ENCODE data around the gene F2R.
"Not testable (repeated sequence)": the region's sequence is repeated elsewhere in the genome, so short reads cannot be mapped to it uniquely, and the experiment has no call there.

F2R gene

DNA sequence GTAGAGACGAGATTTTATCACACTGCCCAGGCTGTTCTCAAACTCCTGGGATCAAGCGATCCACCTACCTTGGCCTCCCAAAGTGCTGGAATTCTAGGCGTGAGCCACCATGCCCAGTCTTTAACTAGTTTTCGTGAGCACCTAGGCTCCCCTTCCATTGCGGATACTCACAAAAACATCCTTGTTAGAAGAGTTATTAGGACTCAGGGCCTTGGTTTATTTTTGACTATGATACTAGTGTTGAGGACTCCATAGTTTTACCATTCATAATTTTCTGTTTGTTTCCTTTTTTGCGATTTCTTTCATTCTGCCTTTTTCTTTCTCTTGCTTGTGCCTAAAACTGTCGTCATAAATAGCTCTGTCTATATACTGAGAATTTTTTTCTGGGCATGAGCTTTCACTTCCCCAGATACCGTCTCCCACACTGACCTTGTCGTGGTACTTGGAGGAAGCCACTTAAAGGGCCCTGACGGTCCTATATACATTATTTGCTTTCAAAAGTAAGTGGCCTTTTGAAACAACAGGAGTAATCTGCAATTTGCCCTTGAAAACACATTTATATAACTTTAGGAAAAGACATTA is 5.2 kb downstream of the F2R start:
- DNase-seq = no peak

DNA sequence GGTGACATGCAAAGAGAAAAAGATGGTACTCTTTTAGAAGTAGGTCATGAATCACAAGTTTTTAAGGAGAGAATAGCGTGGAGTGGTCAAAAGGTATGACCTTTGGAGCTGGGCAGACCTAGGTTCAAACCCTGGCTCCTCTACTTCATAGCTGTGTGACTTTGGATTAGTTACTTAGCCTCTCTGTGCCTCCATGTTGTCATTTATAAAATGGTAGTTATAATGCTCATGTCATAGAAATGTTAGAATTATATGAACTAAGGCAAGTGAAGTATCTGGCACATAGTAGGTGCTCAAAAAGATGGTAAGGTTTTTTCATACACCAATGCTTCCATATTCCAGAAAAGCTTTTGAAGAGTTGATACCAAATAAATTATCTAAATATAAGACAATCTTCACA is 7.3 kb downstream of the F2R start:
- no peak for DNase-seq

- DNase-seq = no peak
Observed at GRCh38 chr5:76723906-76724305, 8.0 kb downstream of the F2R start.

DNA sequence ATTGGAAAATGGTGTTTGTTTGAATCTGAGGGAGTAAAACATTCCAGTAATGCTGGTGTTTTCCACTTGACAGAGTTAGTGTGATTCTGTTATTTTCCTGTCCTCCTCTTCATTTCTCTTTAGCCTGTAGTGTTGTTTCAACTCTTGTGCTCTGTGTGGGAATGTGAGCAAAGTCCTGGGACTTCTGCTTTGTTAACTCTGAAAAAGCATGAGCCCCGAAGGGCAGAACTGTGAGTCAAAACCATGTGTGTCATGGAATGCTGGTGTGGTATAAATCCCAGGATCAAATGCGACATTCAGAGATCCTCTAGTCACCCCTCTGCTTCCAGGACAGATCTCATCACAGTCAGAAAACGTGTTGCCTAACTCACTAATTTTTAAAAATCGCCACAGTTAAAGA is 8.9 kb downstream of the F2R start:
- DNase-seq = no peak

- DNase-seq = no peak
Observed at GRCh38 chr5:76728965-76729364, 13.0 kb downstream of the F2R start.

DNA sequence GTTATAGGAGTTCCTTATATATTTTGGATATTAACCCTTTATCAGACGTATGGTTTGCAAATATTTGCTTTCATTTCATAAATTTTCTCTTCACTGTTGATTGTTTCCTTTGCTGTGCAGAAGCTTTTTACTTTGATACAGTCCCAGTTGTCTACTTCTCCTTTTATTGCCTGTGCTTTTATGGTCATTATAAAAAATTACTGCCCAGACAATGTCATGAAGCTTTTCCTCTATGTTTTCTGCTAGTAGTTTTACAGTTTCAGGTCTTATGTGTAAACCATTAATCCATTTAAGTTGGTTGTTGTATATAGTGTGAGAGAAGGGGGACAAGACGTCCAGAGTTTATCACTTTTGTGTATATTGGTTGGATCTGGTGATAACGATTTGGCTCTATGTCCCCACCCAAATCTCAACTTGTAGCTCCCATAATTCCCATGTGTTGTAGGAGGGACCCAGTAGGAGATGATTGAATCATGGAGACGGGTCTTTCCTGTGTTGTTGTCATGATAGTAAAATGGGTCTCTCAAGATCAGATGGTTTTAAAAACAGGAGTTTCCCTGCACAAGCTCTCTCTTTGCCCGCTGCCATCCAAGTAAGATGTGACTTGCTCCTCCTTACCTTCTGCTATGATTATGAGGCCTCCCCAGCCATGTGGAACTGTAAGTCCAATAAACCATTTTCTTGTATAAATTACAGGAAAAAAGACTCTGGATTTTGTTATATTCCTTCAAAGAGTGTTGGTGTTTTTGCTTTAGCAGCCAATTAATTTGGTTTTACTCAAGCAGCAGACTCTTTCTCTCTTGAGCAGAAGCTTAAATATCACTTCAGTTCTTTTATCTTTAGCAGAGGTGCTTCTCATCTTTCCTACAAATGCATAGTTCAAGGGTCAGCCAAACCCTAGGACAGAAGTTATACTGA is 13.7 kb downstream of the F2R start:
- DNase-seq = no peak

- DNase-seq = no peak
Observed at GRCh38 chr5:76732405-76733048, 16.6 kb downstream of the F2R start.

DNA sequence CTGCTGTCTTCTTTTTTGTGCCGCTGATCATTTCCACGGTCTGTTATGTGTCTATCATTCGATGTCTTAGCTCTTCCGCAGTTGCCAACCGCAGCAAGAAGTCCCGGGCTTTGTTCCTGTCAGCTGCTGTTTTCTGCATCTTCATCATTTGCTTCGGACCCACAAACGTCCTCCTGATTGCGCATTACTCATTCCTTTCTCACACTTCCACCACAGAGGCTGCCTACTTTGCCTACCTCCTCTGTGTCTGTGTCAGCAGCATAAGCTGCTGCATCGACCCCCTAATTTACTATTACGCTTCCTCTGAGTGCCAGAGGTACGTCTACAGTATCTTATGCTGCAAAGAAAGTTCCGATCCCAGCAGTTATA is 17.1 kb downstream of the F2R start:
- DNase-seq = no peak

DNA sequence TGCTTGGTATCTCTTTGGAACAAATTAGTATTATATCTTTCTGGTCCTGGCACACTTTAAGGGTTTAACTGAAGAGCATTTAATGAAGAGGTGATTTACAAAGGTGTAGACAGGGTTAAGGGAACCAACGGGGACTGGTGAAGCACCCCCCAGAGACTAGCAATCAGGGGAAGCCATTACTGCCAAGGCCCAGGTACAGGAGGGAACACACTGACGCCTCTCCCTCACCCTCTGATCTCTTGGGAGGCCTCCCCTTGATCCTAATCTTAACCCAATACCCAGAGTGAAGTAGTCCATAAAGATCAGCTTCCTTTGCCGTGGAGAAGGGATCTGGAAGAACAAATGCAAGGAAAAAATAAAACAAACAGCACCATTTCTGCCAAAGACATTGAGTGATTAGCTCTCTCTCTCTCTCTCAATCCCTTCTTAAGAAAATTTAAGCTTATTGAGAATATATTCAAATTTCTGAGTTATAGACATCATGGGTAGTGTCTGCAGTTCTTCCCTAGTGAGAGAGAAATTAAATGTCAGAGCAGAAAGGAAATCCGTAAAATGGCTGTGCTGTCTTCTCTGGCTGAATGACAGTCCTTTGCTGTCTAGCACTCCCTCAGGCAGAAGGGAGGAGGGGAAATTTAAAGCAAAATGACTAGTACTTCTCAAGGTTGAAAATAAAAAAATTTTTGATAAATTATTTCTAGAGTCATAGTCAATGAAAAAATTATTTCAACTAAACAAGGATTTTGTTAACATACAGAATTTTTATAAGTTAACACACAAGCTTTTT is 20.0 kb downstream of the F2R start:
- no peak for DNase-seq

GRCh38 chr5:76736679-76737556 is 21.0 kb downstream of the F2R start:
- DNase-seq = no peak

DNA sequence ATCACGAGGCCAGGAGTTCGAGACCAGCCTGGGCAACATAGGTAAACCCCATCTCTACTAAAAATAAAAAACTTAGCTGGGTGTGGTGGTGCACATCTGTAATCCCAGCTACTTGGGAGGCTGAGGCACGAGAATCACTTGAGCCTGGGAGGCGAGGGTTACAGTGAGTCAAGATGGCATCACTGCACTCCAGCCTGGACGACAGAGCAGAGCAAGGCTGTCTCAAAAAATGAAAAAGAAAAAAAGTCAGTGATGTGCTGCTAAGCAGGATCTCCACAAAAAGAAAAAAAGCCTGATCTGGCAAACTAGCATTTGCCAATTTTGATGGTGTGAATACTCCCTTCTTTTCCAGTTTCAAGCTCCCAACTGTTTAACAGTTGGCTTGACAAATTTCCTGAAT is 21.9 kb downstream of the F2R start:
- DNase-seq = no peak

DNA sequence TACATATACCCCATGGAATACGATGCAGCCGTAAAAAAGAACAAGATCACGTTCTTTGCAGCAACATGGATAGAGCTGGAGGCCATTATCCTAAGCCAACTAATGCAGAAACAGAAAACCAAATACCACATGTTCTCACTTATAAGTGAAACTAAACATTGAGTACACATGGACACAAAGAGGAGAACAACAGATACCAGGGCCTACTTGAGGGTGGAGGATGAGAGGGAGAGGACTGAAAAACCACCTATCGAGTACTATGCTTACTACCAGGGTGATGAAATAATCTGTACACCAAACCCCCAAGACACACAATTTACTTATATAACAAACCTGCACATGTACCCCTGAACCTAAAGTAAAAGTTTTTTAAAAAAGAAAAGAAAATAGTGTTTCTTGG is 25.6 kb downstream of the F2R start:
- DNase-seq = not testable (repeated sequence)

DNA sequence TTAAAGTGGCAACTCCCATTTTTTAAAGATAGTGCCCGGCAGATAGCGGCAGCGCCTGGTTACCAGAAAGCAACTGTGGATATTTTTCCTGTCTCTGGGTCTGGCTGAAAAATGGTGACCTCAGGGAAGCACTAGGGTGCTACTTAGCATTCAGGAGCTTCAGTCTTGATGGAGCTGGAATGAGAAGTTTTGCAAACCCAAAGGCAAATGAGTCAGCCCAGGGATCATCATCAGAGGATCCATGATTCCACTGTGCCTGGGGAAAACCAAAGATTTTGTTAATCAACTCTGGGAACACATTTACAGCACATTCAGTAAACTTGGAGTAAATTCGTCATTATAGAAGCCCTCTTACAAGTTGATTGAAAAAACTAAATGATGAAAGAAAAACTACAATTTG is 26.7 kb downstream of the F2R start:
- no peak for DNase-seq

- no peak for DNase-seq
Observed at GRCh38 chr5:76744632-76745031, 28.7 kb downstream of the F2R start.

- DNase-seq = no peak
Observed at GRCh38 chr5:76745670-76746069, 29.7 kb downstream of the F2R start.

- no peak for DNase-seq
Observed at GRCh38 chr5:76746677-76747076, 30.8 kb downstream of the F2R start.

DNA sequence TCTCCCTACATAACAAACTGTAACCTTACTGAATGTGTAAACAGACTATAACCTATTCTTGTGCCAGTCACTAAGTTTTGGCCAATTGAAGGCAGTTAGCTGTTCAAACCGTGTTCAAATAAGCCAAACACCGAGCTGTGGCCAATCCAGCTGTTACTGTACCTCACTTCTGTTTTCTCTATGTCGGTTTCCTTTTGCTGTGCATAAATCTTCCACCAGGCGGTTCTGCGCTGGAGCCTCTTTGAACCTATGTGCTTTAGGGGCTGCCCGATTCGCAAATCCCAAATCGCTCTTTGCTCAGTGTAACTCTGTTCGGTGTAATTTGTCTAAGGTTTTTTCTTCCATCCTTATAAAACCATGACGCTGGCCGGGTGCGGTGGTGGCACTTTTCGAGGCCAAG is 31.8 kb downstream of the F2R start:
- no peak for DNase-seq

GRCh38 chr5:76751291-76751690 is 35.4 kb downstream of the F2R start:
- DNase-seq = no peak

DNA sequence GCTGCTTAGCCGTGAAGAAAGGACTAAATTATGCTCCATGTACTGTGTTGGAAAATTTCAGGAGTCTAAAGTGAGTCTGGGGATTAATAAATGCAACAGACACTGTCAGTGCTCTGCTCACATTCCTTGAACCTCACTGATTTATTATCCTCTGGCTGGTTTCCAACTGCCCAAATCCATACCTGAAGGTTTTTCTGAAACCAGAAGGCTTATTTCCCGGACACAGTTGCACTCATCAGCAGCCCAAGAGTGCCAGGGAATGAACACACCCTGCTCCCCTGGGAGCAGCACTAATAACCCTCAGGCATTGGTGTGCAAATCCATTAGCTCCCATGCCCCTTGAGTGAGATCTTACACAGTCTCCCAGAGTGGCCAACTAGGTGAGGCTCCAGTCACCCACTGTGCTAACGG is 38.7 kb downstream of the F2R start:
- DNase-seq = no peak

GRCh38 chr5:76755779-76756637 is 40.1 kb downstream of the F2R start:
- no peak for DNase-seq

DNA sequence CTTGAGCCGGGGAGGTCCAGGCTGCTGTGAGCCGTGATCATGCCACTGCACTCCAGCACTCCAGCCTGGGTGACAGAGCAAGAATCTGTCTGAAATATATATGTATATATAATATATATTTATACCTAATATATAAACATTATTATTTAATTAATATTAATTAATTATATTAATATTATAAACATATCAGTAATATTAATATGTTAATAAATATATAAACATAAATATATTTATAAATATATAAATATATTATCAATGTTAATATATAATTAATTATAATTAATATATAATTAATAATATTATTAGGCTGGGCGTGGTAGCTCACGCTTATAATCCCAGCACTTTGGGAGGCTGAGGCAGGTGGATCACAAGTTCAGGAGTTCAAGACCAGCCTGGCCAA is 41.1 kb downstream of the F2R start:
- DNase-seq = no peak
